HAP-1 (cell line): ENCODE data around the gene NAA15.
A peak's percentile ranks its signal among the peaks of the same experiment; 100 is the strongest.
"Not testable (repeated sequence)": the region's sequence is repeated elsewhere in the genome, so short reads cannot be mapped to it uniquely, and the experiment has no call there.

Experiments
- DNase-seq, 2 experiments: peaks; one replicate each; pipeline ENCODE4 v3.0.0-alpha.2; 2016 to 2020; ENCODE audit warnings: low spot score in 2 of 2
- H3K27me3 ChIP-seq: fragments of 250-450 bp; sonication (Bioruptor Pico); 2 replicates; pipeline ENCODE4 v1.5.1; 2020; ENCODE audit warnings: low read depth, mild to moderate bottlenecking, moderate library complexity
- H3K36me3 ChIP-seq: fragments of 250-450 bp; sonication (Bioruptor Pico); replicated peaks from 2 replicates; pipeline ENCODE4 v1.5.1; 2020; ENCODE audit warnings: mild to moderate bottlenecking
- H3K4me1 ChIP-seq: fragments of 250-450 bp; sonication (Bioruptor Pico); 2 replicates; pipeline ENCODE4 v1.5.1; 2020; ENCODE audit warnings: mild to moderate bottlenecking
- H3K4me3 ChIP-seq: fragments of 250-450 bp; sonication (Bioruptor Pico); 2 replicates; pipeline ENCODE4 v1.5.1; 2020; ENCODE audit warnings: mild to moderate bottlenecking, moderate library complexity
- H3K9me3 ChIP-seq: fragments of 250-450 bp; sonication (Bioruptor Pico); 2 replicates; pipeline ENCODE4 v1.5.1; 2020; ENCODE audit warnings: mild to moderate bottlenecking, moderate library complexity
- in situ Hi-C: fragments of 300-500 bp; cut with MboI; formaldehyde crosslinking; loops from 3 replicates; pipeline ENCODE4 v1.14.3; 2020; ENCODE audit warnings: low sequenced_read_pairs, inconsistent platforms, mixed read lengths

The NAA15 gene

GRCh38 chr4:139301113-139301820, at the start of gene NAA15:
Gene NAA15, plus strand, starts transcription at chr4:139301505. Its CDS starts 273 bp downstream, at chr4:139301778.
- H3K4me1 ChIP-seq, result peaks cover 28% of the 10 kb centered on the region
- in situ Hi-C loops, result no loop called here

GRCh38 chr4:139253046-139253445, 48.3 kb upstream of the NAA15 start:
- in situ Hi-C loops, result no loop called here
- Histone ChIP-seq H3K4me1 (no peaks in the 10 kb centered on the region), H3K4me3 (no peak overlapping the region), H3K27me3 (no peaks in the 10 kb centered on the region), H3K9me3 (no peaks in the 10 kb centered on the region), H3K36me3 (no peaks in the 10 kb centered on the region)
- no peak for DNase-seq

More at GRCh38 chr4:139301113-139301820, at the start of gene NAA15:
- Histone ChIP-seq H3K9me3 (no peaks in the 10 kb centered on the region), H3K36me3 (peaks cover 37% of the 10 kb centered on the region), H3K27me3 (no peaks in the 10 kb centered on the region), H3K4me3 (peak within 1 kb of the TSS; percentile 92)
- peak; percentile 99 for DNase-seq

- no peaks in the 10 kb centered on the region for H3K4me1 ChIP-seq
- in situ Hi-C loops, result no loop called here
- DNase-seq, result no peak
- H3K9me3 ChIP-seq, result no peaks in the 10 kb centered on the region
- H3K36me3 ChIP-seq, result no peaks in the 10 kb centered on the region
- H3K27me3 ChIP-seq, result no peaks in the 10 kb centered on the region
- H3K4me3 ChIP-seq, result no peak overlapping the region
Measured at GRCh38 chr4:139253713-139254112, 47.6 kb upstream of the NAA15 start.

- H3K4me3 ChIP-seq, H3K36me3 ChIP-seq, H3K4me1 ChIP-seq, H3K9me3 ChIP-seq, H3K27me3 ChIP-seq, DNase-seq, in situ Hi-C loops: not testable (repeated sequence)
Measured at GRCh38 chr4:139255581-139255980, 45.7 kb upstream of the NAA15 start.

- Histone ChIP-seq H3K4me3 (no peak overlapping the region), H3K36me3 (no peaks in the 10 kb centered on the region), H3K4me1 (no peaks in the 10 kb centered on the region), H3K9me3 (no peaks in the 10 kb centered on the region), H3K27me3 (no peaks in the 10 kb centered on the region)
- in situ Hi-C loops, result no loop called here
- no peak for DNase-seq
Measured at GRCh38 chr4:139256349-139256748, 45.0 kb upstream of the NAA15 start.

- in situ Hi-C loops, result no loop called here
- H3K9me3 ChIP-seq, result no peaks in the 10 kb centered on the region
- no peak for DNase-seq
- no peak overlapping the region for H3K4me3 ChIP-seq
- peaks cover 18% of the 10 kb centered on the region for H3K4me1 ChIP-seq
- no peaks in the 10 kb centered on the region for H3K27me3 ChIP-seq
- H3K36me3 ChIP-seq, result no peaks in the 10 kb centered on the region
Measured at GRCh38 chr4:139265654-139266053, 35.7 kb upstream of the NAA15 start.

- no peaks in the 10 kb centered on the region for H3K9me3 ChIP-seq
- in situ Hi-C loops, result no loop called here
- H3K4me3 ChIP-seq, result no peak overlapping the region
- DNase-seq, result no peak
- no peaks in the 10 kb centered on the region for H3K36me3 ChIP-seq
- no peaks in the 10 kb centered on the region for H3K27me3 ChIP-seq
- H3K4me1 ChIP-seq, result peaks cover 18% of the 10 kb centered on the region
Measured at GRCh38 chr4:139266208-139266582, 35.1 kb upstream of the NAA15 start.

GRCh38 chr4:139266583-139267257, 34.6 kb upstream of the NAA15 start:
- Histone ChIP-seq H3K36me3 (no peaks in the 10 kb centered on the region), H3K4me3 (no peak overlapping the region), H3K9me3 (no peaks in the 10 kb centered on the region), H3K27me3 (no peaks in the 10 kb centered on the region), H3K4me1 (peaks cover 18% of the 10 kb centered on the region)
- in situ Hi-C loops, result no loop called here
- peak; percentile 44 to 74 for DNase-seq

GRCh38 chr4:139267301-139267700, 34.0 kb upstream of the NAA15 start:
- Histone ChIP-seq H3K36me3 (no peaks in the 10 kb centered on the region), H3K9me3 (no peaks in the 10 kb centered on the region), H3K4me1 (peaks cover 18% of the 10 kb centered on the region), H3K4me3 (no peak overlapping the region), H3K27me3 (no peaks in the 10 kb centered on the region)
- no peak for DNase-seq
- in situ Hi-C loops, result no loop called here

GRCh38 chr4:139273835-139274234, 27.5 kb upstream of the NAA15 start:
- no peak for DNase-seq
- Histone ChIP-seq H3K4me3 (no peak overlapping the region), H3K27me3 (no peaks in the 10 kb centered on the region), H3K36me3 (no peaks in the 10 kb centered on the region), H3K4me1 (no peaks in the 10 kb centered on the region), H3K9me3 (no peaks in the 10 kb centered on the region)
- in situ Hi-C loops, result no loop called here

GRCh38 chr4:139274790-139275189, 26.5 kb upstream of the NAA15 start:
- Histone ChIP-seq H3K4me1 (no peaks in the 10 kb centered on the region), H3K4me3 (no peak overlapping the region), H3K9me3 (no peaks in the 10 kb centered on the region), H3K36me3 (no peaks in the 10 kb centered on the region), H3K27me3 (no peaks in the 10 kb centered on the region)
- in situ Hi-C loops, result no loop called here
- DNase-seq, result no peak

GRCh38 chr4:139275281-139275735, 26.0 kb upstream of the NAA15 start:
- no peak for DNase-seq
- Histone ChIP-seq H3K9me3 (no peaks in the 10 kb centered on the region), H3K4me1 (no peaks in the 10 kb centered on the region), H3K4me3 (no peak overlapping the region), H3K36me3 (no peaks in the 10 kb centered on the region), H3K27me3 (no peaks in the 10 kb centered on the region)
- in situ Hi-C loops, result no loop called here

- Histone ChIP-seq H3K36me3 (no peaks in the 10 kb centered on the region), H3K9me3 (no peaks in the 10 kb centered on the region), H3K4me1 (no peaks in the 10 kb centered on the region), H3K4me3 (no peak overlapping the region), H3K27me3 (no peaks in the 10 kb centered on the region)
- in situ Hi-C loops, result no loop called here
- DNase-seq, result no peak
Measured at GRCh38 chr4:139278485-139278884, 22.8 kb upstream of the NAA15 start.

- no peak for DNase-seq
- no peak overlapping the region for H3K4me3 ChIP-seq
Measured at GRCh38 chr4:139278912-139279759, 22.2 kb upstream of the NAA15 start.

More at GRCh38 chr4:139278912-139279759, 22.2 kb upstream of the NAA15 start:
- H3K4me1 ChIP-seq, result no peaks in the 10 kb centered on the region
- no peaks in the 10 kb centered on the region for H3K36me3 ChIP-seq
- in situ Hi-C loops, result no loop called here
- no peaks in the 10 kb centered on the region for H3K9me3 ChIP-seq
- no peaks in the 10 kb centered on the region for H3K27me3 ChIP-seq
